Melanocyte of skin (primary cell): ENCODE results near the gene NEGR1. TPM values are rescaled to one million over a fixed set of nuclear protein-coding genes. Genes with fewer than 3 reads are reported as not detected.

Experiments
- small RNA-seq, 2 donors: library from RNA; depleted of rRNA; stranded (forward); fragments of <200 nt; gene quantifications; one replicate each; pipeline ENCODE3, GENCODE V24; 2012
- total RNA-seq, 2 donors: library from RNA; depleted of rRNA; stranded (reverse); fragments of >200 nt; gene quantifications; 2 replicates each; pipeline ENCODE4 v1.2.3, GENCODE V29; 2012

The NEGR1 gene
- total RNA-seq, result under 1 TPM; 0.33 to 0.69 TPM

DNA sequence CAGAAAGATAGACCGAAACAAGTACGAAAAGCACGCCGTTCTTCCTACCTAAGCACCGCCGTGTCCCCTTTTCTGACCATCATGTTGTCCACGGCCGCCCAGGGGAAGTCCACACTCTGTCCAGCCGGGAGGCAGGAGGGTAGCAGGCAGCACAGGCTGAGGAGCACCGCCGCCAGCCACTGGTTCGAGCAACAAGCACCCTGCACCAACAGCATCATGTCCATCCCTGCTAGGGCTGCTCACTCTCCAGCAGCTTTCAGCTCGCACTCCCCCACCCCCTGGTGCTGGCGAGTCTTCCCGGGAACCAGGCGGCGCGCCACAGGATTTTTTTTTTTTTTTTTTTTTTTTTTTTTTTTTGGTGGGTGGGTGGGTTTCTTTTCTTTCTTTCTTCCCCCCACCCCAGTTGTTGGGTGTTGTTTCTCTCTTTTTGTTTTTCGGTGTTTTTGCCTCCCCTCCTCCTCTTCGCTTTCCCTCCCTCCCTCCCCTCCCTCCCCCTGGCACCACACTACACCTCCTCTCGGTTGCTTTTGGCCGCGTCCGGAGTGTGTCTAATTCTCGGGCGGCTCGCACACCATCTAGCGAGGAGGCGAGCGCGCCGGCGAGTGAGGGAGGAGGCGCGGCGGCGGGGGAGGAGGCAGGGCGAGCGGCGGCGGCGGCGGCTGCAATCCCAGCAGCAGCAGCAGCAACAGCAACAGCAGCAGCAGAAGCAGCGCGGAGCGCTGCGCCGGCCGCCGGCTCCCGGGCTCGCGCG, at the start of gene NEGR1:
TSS of gene NEGR1 (minus strand) at position 269 of the 751 bp plus-strand sequence.

Small RNA genes within 50 kb of the gene (small RNA-seq; reads per million reads assigned to genes)
- gene AL358453.1 (0 reads per million in 2 donors), gene AL359821.1 (0 reads per million in 2 donors)
